Liver (tissue), 9 donors: ENCODE measurements around the gene EFCAB7. TPM values are rescaled to one million over a fixed set of nuclear protein-coding genes. Genes with fewer than 3 reads are reported as not detected.

Experiments used
- DNase-seq: peaks from one replicate; pipeline ENCODE4 v3.0.0-alpha.2; 2017; ENCODE audit warnings: low spot score
- H3K27ac ChIP-seq, 2 donors: one replicate each; pipeline ENCODE4 v1.7.0; 2013; ENCODE audit warnings: inconsistent platforms in 2 of 2, low read length in 2 of 2, control low read depth in 1 of 2, low read depth in 1 of 2, mild to moderate bottlenecking in 1 of 2
- H3K27me3 ChIP-seq, 4 donors: one replicate each; pipeline versions ENCODE4 v1.6.1 to v1.7.0; 2013; ENCODE audit warnings: low read length in 3 of 4, inconsistent platforms in 1 of 4, mild to moderate bottlenecking in 1 of 4, moderate library complexity in 1 of 4; ENCODE audit not compliant: control insufficient read depth in 4 of 4, insufficient read depth in 4 of 4
- H3K36me3 ChIP-seq, 4 donors: one replicate each; pipeline versions ENCODE4 v1.6.1 to v1.7.0; 2013; ENCODE audit warnings: low read length in 3 of 4, mild to moderate bottlenecking in 3 of 4, low read depth in 1 of 4, moderate library complexity in 1 of 4; ENCODE audit not compliant: control insufficient read depth in 4 of 4, insufficient read depth in 3 of 4
- H3K4me1 ChIP-seq, 4 donors: one replicate each; pipeline versions ENCODE4 v1.6.1 to v1.7.0; 2013; ENCODE audit warnings: low read length in 3 of 4, mild to moderate bottlenecking in 3 of 4, moderate library complexity in 1 of 4; ENCODE audit not compliant: control insufficient read depth in 4 of 4, insufficient read depth in 4 of 4
- H3K4me3 ChIP-seq, 3 donors: one replicate each; pipeline versions ENCODE4 v1.6.1 to v1.7.0; 2013; ENCODE audit warnings: low read length in 3 of 3, control low read depth in 1 of 3, low read depth in 1 of 3, mild to moderate bottlenecking in 1 of 3
- H3K9ac ChIP-seq, 2 donors: one replicate each; pipeline ENCODE4 v1.7.0; 2013; ENCODE audit warnings: low read length in 2 of 2, mild to moderate bottlenecking in 2 of 2, moderate library complexity in 2 of 2, control low read depth in 1 of 2, low read depth in 1 of 2
- H3K9me3 ChIP-seq, 4 donors: one replicate each; pipeline versions ENCODE4 v1.6.1 to v1.7.0; 2013; ENCODE audit warnings: low read length in 3 of 4; ENCODE audit not compliant: control insufficient read depth in 4 of 4
- ATF3 ChIP-seq: IDR thresholded peaks from 2 replicates; pipeline ENCODE4 v1.6.1; 2016; ENCODE audit warnings: antibody characterized with exemption
- CTCF ChIP-seq: fragments of 150-350 bp; IDR thresholded peaks from 2 replicates; pipeline ENCODE4 v1.5.1; 2017; ENCODE audit warnings: improper control_type of control experiment, low read depth, low read length; ENCODE audit not compliant: missing input control
- EGR1 ChIP-seq, 2 donors: IDR thresholded peaks; 2 replicates each; pipeline ENCODE4 v1.6.1; 2016 to 2018; ENCODE audit warnings: antibody characterized with exemption in 2 of 2, low read depth in 2 of 2
- FOXA1 ChIP-seq: IDR thresholded peaks from 2 replicates; pipeline ENCODE4 v1.6.1; 2016; ENCODE audit warnings: antibody characterized with exemption
- FOXA2 ChIP-seq: IDR thresholded peaks from 2 replicates; pipeline ENCODE4 v1.6.1; 2016; ENCODE audit warnings: antibody characterized with exemption
- GABPA ChIP-seq, 2 donors: IDR thresholded peaks in 1 of 2; conservative IDR thresholded peaks in 1 of 2; 2 replicates each; pipeline ENCODE4 v1.6.1; 2016; ENCODE audit warnings: antibody characterized with exemption in 2 of 2, mild to moderate bottlenecking in 1 of 2, moderate library complexity in 1 of 2
- HNF4A ChIP-seq, 2 donors: conservative IDR thresholded peaks; 2 replicates each; pipeline ENCODE4 v1.6.1; 2016; ENCODE audit warnings: antibody characterized with exemption in 2 of 2, mild to moderate bottlenecking in 2 of 2
- HNF4G ChIP-seq: IDR thresholded peaks from 2 replicates; pipeline ENCODE4 v1.6.1; 2016; ENCODE audit warnings: antibody characterized with exemption
- JUND ChIP-seq, 2 donors: IDR thresholded peaks; 2 replicates each; pipeline ENCODE4 v1.6.1; 2016; ENCODE audit warnings: antibody characterized with exemption in 2 of 2
- MAX ChIP-seq: IDR thresholded peaks from 2 replicates; pipeline ENCODE4 v1.6.1; 2016; ENCODE audit warnings: antibody characterized with exemption
- NR2F2 ChIP-seq: IDR thresholded peaks from 2 replicates; pipeline ENCODE4 v1.6.1; 2016; ENCODE audit warnings: antibody characterized with exemption
- RAD21 ChIP-seq, 2 donors: IDR thresholded peaks; 2 replicates each; pipeline ENCODE4 v1.6.1; 2016; ENCODE audit warnings: antibody characterized with exemption in 2 of 2, mild to moderate bottlenecking in 2 of 2
- REST ChIP-seq: IDR thresholded peaks from 2 replicates; pipeline ENCODE4 v1.6.1; 2016; ENCODE audit warnings: antibody characterized with exemption, mild to moderate bottlenecking
- RXRA ChIP-seq, 2 donors: IDR thresholded peaks; 2 replicates each; pipeline ENCODE4 v1.6.1; 2017 to 2018; ENCODE audit warnings: antibody characterized with exemption in 2 of 2, mild to moderate bottlenecking in 1 of 2
- SP1 ChIP-seq: IDR thresholded peaks from 2 replicates; pipeline ENCODE4 v1.6.1; 2018; ENCODE audit warnings: antibody characterized with exemption, mild to moderate bottlenecking
- TAF1 ChIP-seq: conservative IDR thresholded peaks from 2 replicates; pipeline ENCODE4 v1.6.1; 2016; ENCODE audit warnings: antibody characterized with exemption, mild to moderate bottlenecking
- YY1 ChIP-seq: IDR thresholded peaks from 2 replicates; pipeline ENCODE4 v1.6.1; 2016; ENCODE audit warnings: antibody characterized with exemption, mild to moderate bottlenecking
- ZBTB33 ChIP-seq: IDR thresholded peaks from 2 replicates; pipeline ENCODE4 v1.6.1; 2016; ENCODE audit warnings: antibody characterized with exemption
- WGBS: extraction: QIAGEN DNeasy Blood & Tissue Kit; methylation state at CpG from one replicate; pipeline ENCODE4 v1.1.7; 2013; 5-methylcytosine and 5-hydroxymethylcytosine counted together
- polyA plus RNA-seq, 2 donors: library from polyadenylated mRNA; stranded (reverse) in 1 of 2; unstranded in 1 of 2; fragments of 200-250 nt in 1 of 2; fragments of >200 nt in 1 of 2; fragmentation: Nextera tagmentation in 1 of 2; extraction: Ambion mirVana in 1 of 2; gene quantifications; one replicate each; pipeline versions ENCODE4 v1.2.1 to v1.2.3, GENCODE V29; 2013 to 2015
- total RNA-seq, 2 donors: library from RNA; depleted of rRNA; stranded (reverse); fragments of >200 nt; gene quantifications; one replicate each; pipeline ENCODE4 v1.2.3, GENCODE V29; 2014
- donor health status: healthy.
- donor health status: healthy.
- donor health status: healthy.
- donor health status: healthy.
- donor health status: healthy.

Gene EFCAB7
- total RNA-seq (1 to 10 TPM; 2.5 to 2.6 TPM), polyA plus RNA-seq (1 to 10 TPM in 1 of 2 donors, under 1 TPM in 1; 0.70 to 1.3 TPM)

GRCh38 chr1:63522891-63523728 lies at the start of gene EFCAB7, which contains the start of gene ITGB3BP:
Gene EFCAB7 (plus strand): TSS chr1:63523525. CDS start chr1:63525573, 2,048 bp downstream.
Gene ITGB3BP (minus strand): TSS chr1:63523225. CDS start chr1:63523133, 92 bp downstream.
- WGBS: under 1% methylated on average over 50 of the region's 50 CpGs
- TF ChIP-seq HNF4G (no peak), NR2F2 (no peak), SP1 (peak; percentile 40), RAD21 (IDR thresholded peaks at IDR 0.05) (peak in 1 of 2 donors; percentile 35), RXRA (IDR thresholded peaks at IDR 0.05) (peak in 1 of 2 donors; percentile 58), EGR1 (IDR thresholded peaks at IDR 0.05; ENCODE audit: low read depth in 2 of 2) (peak; percentile 85 to 89), GABPA (IDR thresholded peaks at IDR 0.05 in 1 of 2, conservative IDR thresholded peaks at IDR 0.05 in 1 of 2) (peak; percentile 97 to 98), ATF3 (peak; percentile 72), FOXA2 (no peak), YY1 (peak; percentile 87), HNF4A (conservative IDR thresholded peaks at IDR 0.05) (no peak), TAF1 (peak; percentile 26), CTCF (no peak), JUND (IDR thresholded peaks at IDR 0.05) (peak; percentile 33 to 38), MAX (peak; percentile 96), REST (peak; percentile 82), FOXA1 (no peak), ZBTB33 (peak; percentile 78)
- no peaks in the 10 kb centered on the region for H3K9me3 ChIP-seq
- H3K27ac ChIP-seq: peak within 1 kb of the TSS; percentile 82 to 87
- peak; percentile 84 for DNase-seq
- peak within 1 kb of the TSS; percentile 73 to 77 (median 77) for H3K4me3 ChIP-seq
- no peaks in the 10 kb centered on the region for H3K27me3 ChIP-seq
- H3K4me1 ChIP-seq: peaks cover 0 to 20% (median 14%) of the 10 kb centered on the region in 4 donors
- peak within 1 kb of the TSS; percentile 76 to 89 for H3K9ac ChIP-seq
- H3K36me3 ChIP-seq: no peaks in the 10 kb centered on the region
